Ascending aorta (tissue), 2 donors: ENCODE results near the gene ARMH1. TPM values are rescaled to one million over a fixed set of nuclear protein-coding genes. Genes with fewer than 3 reads are reported as not detected.

Experiments
- DNase-seq, 2 donors: peaks; one replicate each; pipeline ENCODE4 v3.0.0-alpha.2; 2019; ENCODE audit warnings: low spot score in 2 of 2
- H3K27ac ChIP-seq, 2 donors: fragments of 200-600 bp; sonication (generic); one replicate each; pipeline ENCODE4 v1.5.1; 2016 to 2017; ENCODE audit warnings: mild to moderate bottlenecking in 1 of 2
- H3K27me3 ChIP-seq: fragments of 200-600 bp; sonication (generic); one replicate; pipeline ENCODE4 v1.5.1; 2017
- H3K36me3 ChIP-seq, 2 donors: fragments of 200-600 bp; sonication (generic); one replicate each; pipeline ENCODE4 v1.5.1; 2016
- H3K4me1 ChIP-seq, 2 donors: fragments of 200-600 bp; sonication (generic); one replicate each; pipeline ENCODE4 v1.5.1; 2016 to 2017; ENCODE audit warnings: mild to moderate bottlenecking in 1 of 2
- H3K4me3 ChIP-seq, 2 donors: fragments of 200-600 bp; sonication (generic); one replicate each; pipeline ENCODE4 v1.5.1; 2016 to 2017; ENCODE audit warnings: mild to moderate bottlenecking in 1 of 2
- H3K9me3 ChIP-seq, 2 donors: fragments of 200-600 bp; sonication (generic); one replicate each; pipeline ENCODE4 v1.5.1; 2016
- intact Hi-C: fragments of 100-400 bp; cut with DNase I; formaldehyde crosslinking; loops from one replicate; pipeline ENCODE4 v1.15.1; 2023
- total RNA-seq: library from RNA; depleted of rRNA; stranded (reverse); fragments of >200 nt; gene quantifications from one replicate; pipeline ENCODE4 v1.1.0, GENCODE V29; 2016
- TF ChIP-seq, protein P1 (sequence below), 3 experiments: fragments of 200-600 bp in 2 of 3; fragments of 450-650 bp in 1 of 3; sonication (generic) in 2 of 3; IDR thresholded peaks; one replicate each; pipeline ENCODE4 v1.5.1; 2016 to 2019; ENCODE audit warnings: antibody characterized with exemption in 3 of 3, mild to moderate bottlenecking in 1 of 3, moderate library complexity in 1 of 3

The ARMH1 gene
- total RNA-seq, 1 donor from 2014 or later = not detected

DNA sequence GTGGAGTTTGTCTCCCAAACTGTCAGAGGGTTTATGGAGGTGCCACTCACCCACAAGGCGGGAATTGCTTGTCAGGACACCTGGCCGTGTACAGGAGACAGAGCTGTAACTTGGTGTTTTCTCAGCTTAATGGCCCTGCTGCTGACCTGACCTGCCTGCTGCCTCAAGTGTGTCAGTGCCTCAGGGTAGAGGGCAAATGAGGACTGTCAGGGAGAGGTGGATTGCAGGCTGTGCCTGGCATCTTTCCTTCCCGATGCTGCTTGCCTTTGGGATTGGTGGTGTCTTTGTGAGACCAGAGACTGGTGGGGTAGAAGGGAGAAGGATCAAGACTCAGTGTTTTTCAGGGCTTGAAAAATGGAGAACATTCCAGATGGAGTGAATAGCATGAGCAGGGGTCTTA, 31.6 kb upstream of the ARMH1 start:
- intact Hi-C loops = no loop called here
- no peaks in the 10 kb centered on the region for H3K27me3 ChIP-seq
- H3K9me3 ChIP-seq = no peaks in the 10 kb centered on the region
- peak overlapping the region in 1 of 2 donors; percentile 94 for H3K27ac ChIP-seq
- DNase-seq = no peak
- peaks cover 43 to 48% of the 10 kb centered on the region in 2 donors for H3K36me3 ChIP-seq
- H3K4me1 ChIP-seq = peaks cover 6 to 33% of the 10 kb centered on the region in 2 donors
- TF ChIP-seq, protein P1, sequence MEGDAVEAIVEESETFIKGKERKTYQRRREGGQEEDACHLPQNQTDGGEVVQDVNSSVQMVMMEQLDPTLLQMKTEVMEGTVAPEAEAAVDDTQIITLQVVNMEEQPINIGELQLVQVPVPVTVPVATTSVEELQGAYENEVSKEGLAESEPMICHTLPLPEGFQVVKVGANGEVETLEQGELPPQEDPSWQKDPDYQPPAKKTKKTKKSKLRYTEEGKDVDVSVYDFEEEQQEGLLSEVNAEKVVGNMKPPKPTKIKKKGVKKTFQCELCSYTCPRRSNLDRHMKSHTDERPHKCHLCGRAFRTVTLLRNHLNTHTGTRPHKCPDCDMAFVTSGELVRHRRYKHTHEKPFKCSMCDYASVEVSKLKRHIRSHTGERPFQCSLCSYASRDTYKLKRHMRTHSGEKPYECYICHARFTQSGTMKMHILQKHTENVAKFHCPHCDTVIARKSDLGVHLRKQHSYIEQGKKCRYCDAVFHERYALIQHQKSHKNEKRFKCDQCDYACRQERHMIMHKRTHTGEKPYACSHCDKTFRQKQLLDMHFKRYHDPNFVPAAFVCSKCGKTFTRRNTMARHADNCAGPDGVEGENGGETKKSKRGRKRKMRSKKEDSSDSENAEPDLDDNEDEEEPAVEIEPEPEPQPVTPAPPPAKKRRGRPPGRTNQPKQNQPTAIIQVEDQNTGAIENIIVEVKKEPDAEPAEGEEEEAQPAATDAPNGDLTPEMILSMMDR (IDR thresholded peaks at IDR 0.05) = no peak
- no peak overlapping the region for H3K4me3 ChIP-seq

DNA sequence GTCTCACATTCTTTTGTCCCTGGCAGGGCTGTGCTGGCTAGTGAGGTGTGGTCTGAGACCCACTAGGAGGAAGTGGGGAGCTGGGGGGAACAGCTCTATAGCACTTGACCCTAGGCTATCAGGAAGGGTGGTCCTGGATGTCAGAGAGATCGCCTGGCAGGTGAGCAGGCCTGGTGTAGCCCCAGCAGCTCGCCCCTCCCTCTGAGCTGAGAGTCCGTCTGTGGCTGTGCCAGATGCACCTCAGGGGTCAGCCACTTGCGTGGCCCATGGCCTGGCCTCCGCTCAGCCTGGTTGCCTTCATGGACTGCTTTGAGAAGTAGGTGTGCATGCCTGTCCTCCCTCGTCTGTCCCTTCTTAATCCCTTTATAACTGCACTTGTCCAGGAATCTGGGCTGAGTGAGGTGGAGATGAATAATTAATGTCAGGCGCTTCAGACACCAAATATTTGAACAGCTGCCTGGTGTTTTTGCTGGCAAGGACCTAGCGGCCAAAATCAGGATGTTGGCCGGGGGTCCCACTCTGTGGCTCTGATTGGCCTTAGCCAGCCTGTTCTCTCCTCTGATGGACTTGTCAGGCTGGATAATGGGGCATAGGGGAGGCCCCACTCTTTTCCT, 30.7 kb upstream of the ARMH1 start:
- no peak for DNase-seq
- Histone ChIP-seq H3K36me3 (peaks cover 45 to 48% of the 10 kb centered on the region in 2 donors), H3K4me1 (peaks cover 6 to 33% of the 10 kb centered on the region in 2 donors), H3K9me3 (no peaks in the 10 kb centered on the region), H3K27ac (peak overlapping the region; percentile 92 to 94), H3K4me3 (no peak overlapping the region), H3K27me3 (no peaks in the 10 kb centered on the region)
- intact Hi-C loops = loop anchor here (2.0 kb wide), 1 partner anchor 31 kb away; the partner anchor contains the start of genes ARMH1 and TMEM53
- TF ChIP-seq, protein P1 (IDR thresholded peaks at IDR 0.05) = no peak

DNA sequence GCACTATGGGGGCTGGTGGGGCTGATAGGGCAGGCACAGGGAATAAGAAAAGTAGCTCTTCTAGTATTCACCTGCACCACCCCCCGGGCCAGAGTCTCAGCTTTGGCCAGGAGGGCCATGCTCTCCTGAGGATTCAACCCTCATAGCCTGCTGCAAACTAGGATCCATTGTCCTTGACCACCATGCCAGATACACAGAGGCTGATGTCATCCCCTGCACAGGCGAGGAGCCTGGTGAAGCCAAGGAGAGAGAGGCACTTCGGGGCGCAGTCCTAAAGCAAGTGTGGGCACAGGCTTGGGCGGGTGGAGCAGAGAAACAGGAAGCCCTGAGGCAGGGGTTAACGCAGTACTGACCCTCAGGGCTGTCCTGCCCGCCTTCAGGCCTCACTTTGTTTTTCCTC, 29.7 kb upstream of the ARMH1 start:
- intact Hi-C loops = loop anchor here (1.0 to 2.0 kb wide), 2 partner anchors 13 to 30 kb away; partner anchors contain the start of genes ARMH1 and TMEM53
- H3K4me3 ChIP-seq = no peak overlapping the region
- H3K4me1 ChIP-seq = peaks cover 6 to 33% of the 10 kb centered on the region in 2 donors
- TF ChIP-seq, protein P1 (IDR thresholded peaks at IDR 0.05) = no peak
- DNase-seq = no peak
- peaks cover 44 to 48% of the 10 kb centered on the region in 2 donors for H3K36me3 ChIP-seq
- H3K27ac ChIP-seq = peak overlapping the region; percentile 92 to 94
- H3K27me3 ChIP-seq = no peaks in the 10 kb centered on the region
- H3K9me3 ChIP-seq = no peaks in the 10 kb centered on the region

DNA sequence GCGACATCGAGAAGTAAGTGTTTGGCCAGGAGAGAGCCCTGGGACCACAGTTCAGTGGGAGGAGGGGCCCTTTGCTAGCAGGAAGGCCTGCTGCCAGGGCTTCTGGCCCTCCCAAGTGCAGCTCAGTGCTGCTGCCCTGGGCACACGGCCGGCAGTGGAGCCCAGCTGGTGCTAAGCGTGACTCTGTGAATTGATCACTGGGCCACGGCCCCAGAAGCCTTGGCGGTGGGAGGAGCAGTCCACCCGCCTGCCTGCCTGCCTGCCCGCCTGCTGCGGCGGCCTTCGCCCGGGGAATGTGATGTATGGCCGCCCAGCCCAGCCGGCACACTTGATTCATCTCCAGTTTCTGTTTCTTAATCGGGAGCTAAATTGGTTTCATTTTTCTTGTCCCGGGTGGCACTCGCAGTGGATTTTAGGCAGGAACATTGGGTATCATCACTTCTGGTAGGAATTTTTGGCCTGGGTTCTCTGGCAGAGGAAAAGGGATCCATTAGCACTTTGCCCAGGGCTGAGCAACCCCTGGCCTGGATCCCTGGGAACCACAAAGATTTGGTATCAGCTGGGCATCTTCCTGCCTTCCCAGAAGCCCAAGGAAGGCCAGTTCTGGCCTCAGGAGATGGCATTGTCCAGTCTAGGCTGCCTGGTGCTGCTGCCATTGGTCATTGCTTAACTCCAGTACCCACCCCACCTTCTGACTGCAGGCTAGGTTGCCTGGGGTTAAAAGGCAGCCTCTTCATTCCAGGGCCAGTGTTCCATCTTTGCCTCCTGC, 28.9 kb upstream of the ARMH1 start:
- Histone ChIP-seq H3K36me3 (peaks cover 44 to 48% of the 10 kb centered on the region in 2 donors), H3K4me3 (peak overlapping the region; percentile 30 to 40), H3K27me3 (no peaks in the 10 kb centered on the region), H3K9me3 (no peaks in the 10 kb centered on the region), H3K4me1 (peaks cover 6 to 33% of the 10 kb centered on the region in 2 donors), H3K27ac (peak overlapping the region; percentile 92 to 94)
- TF ChIP-seq, protein P1 (IDR thresholded peaks at IDR 0.05) = peak in 2 of 3 experiments; percentile 7 to 10
- intact Hi-C loops = loop anchor here (1.0 to 2.0 kb wide), 2 partner anchors 13 to 29 kb away; partner anchors contain the start of genes ARMH1 and TMEM53
- DNase-seq = peak; percentile 22 to 85

DNA sequence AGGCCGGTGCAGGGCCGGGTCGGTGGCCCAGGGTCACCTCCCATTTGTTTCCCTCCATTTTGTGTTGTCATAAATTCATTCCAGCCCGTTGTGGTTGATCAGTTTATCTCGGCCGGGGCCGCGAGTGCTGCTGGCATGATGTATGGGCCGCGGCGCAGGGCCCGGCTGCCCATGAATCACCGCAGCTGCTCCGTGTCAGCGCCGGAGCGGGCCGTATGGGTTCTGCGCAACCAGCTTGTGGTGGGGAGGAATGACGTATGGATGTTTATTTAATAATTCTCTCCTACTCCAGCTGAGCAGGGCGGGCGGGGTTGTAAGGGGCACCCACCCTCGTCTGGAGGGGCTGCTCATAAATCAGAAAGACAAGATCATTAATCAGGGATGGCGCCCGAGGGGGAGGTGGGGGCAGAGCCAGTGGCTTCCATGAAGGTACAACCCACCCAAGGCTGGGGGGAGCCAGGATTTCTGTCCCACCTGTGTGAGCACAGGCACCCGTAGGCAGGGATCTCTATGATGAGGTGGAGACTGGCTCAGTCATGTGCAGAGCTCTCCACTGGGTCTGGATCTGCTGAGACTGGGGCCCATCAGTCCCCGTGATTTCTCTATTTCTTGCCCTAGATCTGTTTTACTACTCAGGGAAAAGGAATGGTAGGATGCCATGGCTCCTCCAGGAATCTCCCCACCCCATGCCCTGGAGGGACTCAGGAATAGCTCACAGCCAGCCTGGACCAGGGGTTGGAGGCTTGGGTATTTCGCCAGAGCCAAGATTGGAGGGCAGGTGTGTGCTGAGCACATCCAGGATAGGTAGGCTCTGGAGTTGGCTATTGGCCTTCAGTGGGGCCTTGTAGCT, 28.0 kb upstream of the ARMH1 start:
- Histone ChIP-seq H3K27me3 (no peaks in the 10 kb centered on the region), H3K36me3 (peaks cover 45 to 48% of the 10 kb centered on the region in 2 donors), H3K4me3 (peak overlapping the region; percentile 30 to 40), H3K27ac (peak overlapping the region; percentile 92 to 94), H3K4me1 (peaks cover 6 to 33% of the 10 kb centered on the region in 2 donors), H3K9me3 (no peaks in the 10 kb centered on the region)
- TF ChIP-seq, protein P1 (IDR thresholded peaks at IDR 0.05) = no peak
- intact Hi-C loops = no loop called here
- peak in 1 of 2 donors; percentile 70 for DNase-seq
